H1 (cell line): ENCODE data around the gene KCNJ9. TPM values are rescaled to one million over a fixed set of nuclear protein-coding genes. Genes with fewer than 3 reads are reported as not detected.
A peak's percentile ranks its signal among the peaks of the same experiment; 100 is the strongest.

Experiments used
- CTCF ChIA-PET: fragments of 300-600 bp; sonication (Branson Sonifier 250); formaldehyde crosslinking; loops from one replicate; lab custom pipeline; 2021; ENCODE audit not compliant: partially characterized antibody; lab: Charles Lee
- POLR2A ChIA-PET: fragments of 300-600 bp; sonication (Branson Sonifier 250); formaldehyde crosslinking; loops from one replicate; lab custom pipeline; 2021; ENCODE audit warnings: inconsistent platforms; ENCODE audit not compliant: partially characterized antibody; lab: Charles Lee
- DNase-seq, 2 experiments: peaks; one replicate each; pipeline versions ENCODE4 v3.0.0 to v3.0.0-alpha.2; 2010 to 2022; ENCODE audit warnings: low spot score in 2 of 2, low read depth in 1 of 2, mixed read lengths in 1 of 2
- FAIRE-seq: peaks from 2 replicates; lab custom pipeline; 2011; peaks lifted over from hg19 to GRCh38; lab: Jason Lieb, UNC
- H2AFZ ChIP-seq: 2 replicates; pipeline ENCODE4 v1.8.1; 2012; ENCODE audit warnings: low read length, inconsistent platforms
- H2AK5ac ChIP-seq: 2 replicates; pipeline ENCODE4 v1.6.1; 2013; ENCODE audit warnings: low read depth, low read length
- H2BK120ac ChIP-seq: replicated peaks from 2 replicates; pipeline ENCODE3; 2013; ENCODE audit warnings: low read depth, low read length, inconsistent platforms
- H2BK12ac ChIP-seq: 2 replicates; pipeline ENCODE4 v1.6.1; 2013; ENCODE audit warnings: low read depth, low read length
- H2BK15ac ChIP-seq: 2 replicates; pipeline ENCODE4 v1.6.1; 2013; ENCODE audit warnings: low read length
- H2BK20ac ChIP-seq: 2 replicates; pipeline ENCODE4 v1.6.1; 2013; ENCODE audit warnings: low read length
- H2BK5ac ChIP-seq: 2 replicates; pipeline ENCODE4 v1.6.1; 2013; ENCODE audit warnings: low read depth, low read length
- H3K14ac ChIP-seq: 2 replicates; pipeline ENCODE4 v1.6.1; 2013; ENCODE audit warnings: inconsistent platforms; ENCODE audit not compliant: insufficient read length
- H3K18ac ChIP-seq: 2 replicates; pipeline ENCODE4 v1.6.1; 2013; ENCODE audit warnings: low read length; ENCODE audit errors: extremely low read depth
- H3K23ac ChIP-seq: 2 replicates; pipeline ENCODE4 v1.6.1; 2013; ENCODE audit warnings: inconsistent platforms; ENCODE audit not compliant: insufficient read length
- H3K23me2 ChIP-seq: 2 replicates; pipeline ENCODE4 v1.6.1; 2013; ENCODE audit warnings: low read depth, low read length
- H3K27ac ChIP-seq: 2 replicates; pipeline ENCODE4 v1.6.1; 2011; ENCODE audit warnings: low read depth, low read length, inconsistent platforms
- H3K27me3 ChIP-seq, 4 experiments: replicated peaks in 1 of 4; 1 replicate in 1 of 4; 2 replicates in 3 of 4; pipeline versions ENCODE4 v1.6.1 to v1.8.1; 2011 to 2013; ENCODE audit warnings: low read length in 3 of 4, mild to moderate bottlenecking in 3 of 4, inconsistent platforms in 2 of 4, mixed read lengths in 2 of 4, moderate library complexity in 1 of 4; ENCODE audit not compliant: control insufficient read depth in 3 of 4, insufficient read depth in 3 of 4; ENCODE audit errors: extremely low read depth in 1 of 4
- H3K36me3 ChIP-seq, 4 experiments: 2 replicates each; pipeline versions ENCODE4 v1.6.1 to v1.8.1; 2011 to 2013; ENCODE audit warnings: mild to moderate bottlenecking in 4 of 4, low read length in 3 of 4, moderate library complexity in 2 of 4, control low read depth in 1 of 4, inconsistent platforms in 1 of 4; ENCODE audit not compliant: insufficient read depth in 4 of 4, control insufficient read depth in 2 of 4
- H3K4ac ChIP-seq: replicated peaks from 2 replicates; pipeline ENCODE3; 2013; ENCODE audit warnings: low read length, low read depth, mixed read lengths, inconsistent platforms; ENCODE audit not compliant: insufficient read length
- H3K4me1 ChIP-seq, 4 experiments: replicated peaks in 1 of 4; 1 replicate in 1 of 4; 2 replicates in 3 of 4; pipeline versions ENCODE4 v1.6.1 to v1.8.1; 2011 to 2013; ENCODE audit warnings: low read length in 3 of 4, inconsistent platforms in 2 of 4, mixed read lengths in 1 of 4; ENCODE audit not compliant: insufficient read depth in 4 of 4, control insufficient read depth in 3 of 4
- H3K4me2 ChIP-seq, 2 experiments: 2 replicates each; pipeline versions ENCODE4 v1.6.1 to v1.8.1; 2011 to 2013; ENCODE audit warnings: low read depth in 2 of 2, low read length in 2 of 2, control low read depth in 1 of 2, inconsistent platforms in 1 of 2, mild to moderate bottlenecking in 1 of 2; ENCODE audit not compliant: insufficient read depth in 1 of 2
- H3K4me3 ChIP-seq, 4 experiments: fragments of 200-600, 300-600 bp in 1 of 4; sonication (generic), shearing (Covaris generic), sonication (Bioruptor Twin) in 1 of 4; 2 replicates each; pipeline versions ENCODE4 v1.5.1 to v1.8.1; 2011 to 2016; ENCODE audit warnings: low read length in 4 of 4, low read depth in 3 of 4, control low read depth in 2 of 4, inconsistent platforms in 2 of 4, mild to moderate bottlenecking in 2 of 4, mixed read lengths in 1 of 4, moderate library complexity in 1 of 4; ENCODE audit not compliant: insufficient read depth in 2 of 4; ENCODE audit errors: extremely low read depth in 1 of 4
- H3K56ac ChIP-seq: replicated peaks from 2 replicates; pipeline ENCODE3; 2013; ENCODE audit warnings: low read depth, mild to moderate bottlenecking, mixed read lengths, low read length, inconsistent platforms; ENCODE audit not compliant: insufficient read length
- H3K79me1 ChIP-seq: 2 replicates; pipeline ENCODE4 v1.6.1; 2013; ENCODE audit warnings: low read depth, low read length, control low read depth
- H3K79me2 ChIP-seq, 2 experiments: 2 replicates each; pipeline versions ENCODE4 v1.6.1 to v1.8.1; 2012 to 2013; ENCODE audit warnings: low read length in 2 of 2, mild to moderate bottlenecking in 2 of 2, inconsistent platforms in 1 of 2; ENCODE audit not compliant: insufficient read depth in 2 of 2, control insufficient read depth in 1 of 2
- H3K9ac ChIP-seq, 4 experiments: replicated peaks in 1 of 4; 1 replicate in 1 of 4; 2 replicates in 3 of 4; pipeline versions ENCODE4 v1.6.1 to v1.8.1; 2011 to 2013; ENCODE audit warnings: low read depth in 3 of 4, low read length in 3 of 4, control low read depth in 2 of 4, mild to moderate bottlenecking in 2 of 4, moderate library complexity in 2 of 4, inconsistent platforms in 1 of 4; ENCODE audit errors: extremely low read depth in 1 of 4
- H3K9me3 ChIP-seq, 2 experiments: 2 replicates each; pipeline versions ENCODE4 v1.6.1 to v1.8.1; 2012 to 2013; ENCODE audit warnings: mild to moderate bottlenecking in 2 of 2, moderate library complexity in 2 of 2, control low read depth in 1 of 2, inconsistent platforms in 1 of 2, low read depth in 1 of 2, low read length in 1 of 2, mixed read lengths in 1 of 2; ENCODE audit not compliant: insufficient read depth in 2 of 2
- H4K20me1 ChIP-seq, 2 experiments: replicated peaks in 1 of 2; 2 replicates each; pipeline versions ENCODE3 to v1.8.1; 2011 to 2013; ENCODE audit warnings: inconsistent platforms in 2 of 2, low read length in 2 of 2, mild to moderate bottlenecking in 1 of 2; ENCODE audit not compliant: insufficient read depth in 2 of 2, control insufficient read depth in 1 of 2
- H4K5ac ChIP-seq: 2 replicates; pipeline ENCODE4 v1.6.1; 2013; ENCODE audit warnings: low read length, low read depth, mixed read lengths, inconsistent platforms; ENCODE audit not compliant: insufficient read length
- H4K8ac ChIP-seq: 2 replicates; pipeline ENCODE4 v1.8.0; 2013; ENCODE audit warnings: mild to moderate bottlenecking, moderate library complexity, low read length, inconsistent platforms; ENCODE audit not compliant: insufficient read depth; ENCODE audit errors: extremely low read depth
- H4K91ac ChIP-seq: replicated peaks from 2 replicates; pipeline ENCODE3; 2013; ENCODE audit warnings: low read length, mixed read lengths, inconsistent platforms; ENCODE audit not compliant: insufficient read length
- ASH2L ChIP-seq: fragments of 200-600, 300-600 bp; sonication (generic); IDR thresholded peaks from one replicate; pipeline ENCODE4 v1.7.1; 2017; ENCODE audit warnings: low read length
- ATF3 ChIP-seq: IDR thresholded peaks from 2 replicates; pipeline ENCODE4 v1.6.1; 2011; ENCODE audit warnings: low read depth, mild to moderate bottlenecking, low read length; ENCODE audit not compliant: insufficient read depth
- EGR1 ChIP-seq: IDR thresholded peaks from 2 replicates; pipeline ENCODE4 v1.6.1; 2011; ENCODE audit warnings: low read depth, low read length, borderline replicate concordance
- JUND ChIP-seq: IDR thresholded peaks from 2 replicates; pipeline ENCODE4 v1.6.1; 2011; ENCODE audit warnings: mild to moderate bottlenecking, improper control_type of control experiment, low read length
- KDM1A ChIP-seq: fragments of 200-600, 300-600 bp; sonication (generic); IDR thresholded peaks from 2 replicates; pipeline ENCODE4 v1.7.1; 2016; ENCODE audit warnings: mild to moderate bottlenecking, low read length, borderline replicate concordance
- KDM5A ChIP-seq: fragments of 200-600 bp; IDR thresholded peaks from 2 replicates; pipeline ENCODE4 v1.7.1; 2012; ENCODE audit warnings: mild to moderate bottlenecking, low read length, inconsistent platforms, mixed read lengths
- MAFK ChIP-seq: IDR thresholded peaks from 2 replicates; pipeline ENCODE4 v1.6.1; 2012; ENCODE audit warnings: low read depth, mild to moderate bottlenecking, improper control_type of control experiment, low read length
- MAX ChIP-seq: IDR thresholded peaks from 2 replicates; pipeline ENCODE4 v1.6.1; 2012; ENCODE audit warnings: inconsistent platforms
- POU5F1 ChIP-seq: IDR thresholded peaks from 2 replicates; pipeline ENCODE4 v1.6.1; 2011; ENCODE audit warnings: low read depth, mild to moderate bottlenecking, low read length, moderate library complexity
- SAP30 ChIP-seq: fragments of 300-600 bp; sonication (generic); IDR thresholded peaks from 2 replicates; pipeline ENCODE4 v1.7.1; 2012; ENCODE audit warnings: low read length, moderate library complexity, mild to moderate bottlenecking, inconsistent platforms; ENCODE audit not compliant: insufficient read depth, insufficient replicate concordance
- WGBS, 2 experiments: shearing (Covaris generic) in 1 of 2; methylation state at CpG; one replicate each; pipeline versions ENCODE4 v1.1.6 to v1.1.7; 2013 to 2015; ENCODE audit warnings: low lambda C conversion rate in 2 of 2, mixed read lengths in 2 of 2, inconsistent platforms in 1 of 2, low coverage in 1 of 2, missing lambda C conversion rate in 1 of 2; ENCODE audit not compliant: insufficient replicate concordance in 2 of 2, insufficient coverage in 1 of 2, insufficient read length in 1 of 2; ENCODE audit errors: extremely low coverage in 1 of 2, missing lambda C conversion rate in 1 of 2; 5-methylcytosine and 5-hydroxymethylcytosine counted together
- polyA plus RNA-seq, 7 experiments: library from polyadenylated mRNA; depleted of rRNA in 3 of 7; stranded (reverse) in 5 of 7; unstranded in 2 of 7; fragments of >200 nt in 5 of 7; fragments of 200-250 nt in 2 of 7; gene quantifications; 1 replicate in 5 of 7; 2 replicates in 1 of 7; 4 replicates in 1 of 7; pipeline versions ENCODE4 v1.2.1 to v1.2.3, GENCODE V29; 2011 to 2013; ENCODE audit warnings: missing spikeins in 2 of 7, mixed read lengths in 2 of 7
- total RNA-seq: library from RNA; stranded (reverse); fragmentation: NEBNext Ultra II Directional; extraction: Animal tissue kit (Norgen Biotek cat#: 25700); gene quantifications from 2 replicates; pipeline ENCODE4 v1.2.1, GENCODE V29; 2021

Gene KCNJ9
- total and polyA plus RNA-seq, 2 of the 8 experiments (the other 6 are each of a cell fraction or from before 2014, with no cell fraction given), result 0.02 to 0.13 TPM

DNA sequence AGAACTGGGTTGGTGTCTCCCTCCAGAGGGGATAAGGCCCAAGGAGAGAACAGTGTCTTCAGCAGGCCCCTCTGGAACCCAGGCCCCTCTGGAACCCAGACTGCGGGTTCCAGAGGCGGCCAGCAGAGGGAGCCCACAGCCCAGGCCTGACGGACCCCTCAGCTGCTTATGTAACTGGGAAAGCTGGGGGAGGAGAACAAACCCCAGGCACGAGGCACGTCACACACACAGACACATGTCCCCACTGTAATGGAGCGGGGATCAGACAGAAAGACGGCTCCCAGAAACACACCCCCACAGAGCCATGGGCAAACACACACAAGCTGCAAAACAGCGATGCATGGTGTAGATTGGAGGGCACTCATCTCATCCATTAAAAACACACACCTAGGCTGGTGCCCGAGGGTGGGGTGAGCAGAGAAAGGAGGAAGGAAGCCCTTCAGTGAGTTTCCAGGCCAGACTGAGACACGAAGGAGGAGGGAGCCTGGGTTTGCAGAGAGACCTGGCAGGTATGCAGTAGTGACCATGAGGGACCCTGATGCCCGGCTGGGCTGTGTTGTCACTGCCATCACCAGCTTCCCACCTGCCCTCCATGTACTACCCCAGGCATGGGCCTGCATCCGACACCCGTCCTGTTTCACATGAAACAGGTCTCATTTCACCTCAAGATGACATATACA, 19.8 kb downstream of the KCNJ9 start:
- peak overlapping the region; percentile 83 for H2AFZ ChIP-seq
- no peak overlapping the region for H4K8ac ChIP-seq
- TF ChIP-seq EGR1 (0 out of 2 replicates have a peak, but pooled peaks have one; percentile 25), ASH2L (peak; percentile 50), MAFK (no peak), SAP30 (no peak), POU5F1 (no peak), KDM1A (no peak; the same call in 1 of the 2 replicates), ATF3 (0 out of 2 replicates have a peak, but pooled peaks have one; percentile 54), KDM5A (no peak), JUND (no peak), MAX (peak; percentile 87)

More for the DNA sequence above, 19.8 kb downstream of the KCNJ9 start:
- H2AK5ac ChIP-seq, result no peak overlapping the region
- H4K5ac ChIP-seq, result no peak overlapping the region
- peak overlapping the region; percentile 98 for H2BK15ac ChIP-seq
- H2BK12ac ChIP-seq, result peak overlapping the region; percentile 80; the same call in 1 of the 2 replicates
- H3K79me2 ChIP-seq, result peaks cover 0 to 20% of the 10 kb centered on the region in 2 experiments; a peak in 2 of 4 replicates
- H4K91ac ChIP-seq, result peak overlapping the region; percentile 78
- peaks cover 6% of the 10 kb centered on the region for H3K79me1 ChIP-seq
- peak; percentile 73 to 89 for DNase-seq
- no peak overlapping the region for H3K56ac ChIP-seq
- H4K20me1 ChIP-seq, result no peaks in the 10 kb centered on the region
- peaks cover 15% of the 10 kb centered on the region for H3K23me2 ChIP-seq
- peak; percentile 73 for FAIRE-seq
- H3K9ac ChIP-seq, result no peak overlapping the region; a peak in 1 of 7 replicates
- WGBS, 2 experiments, result 38% methylated on average over 13 of the region's 13 CpGs; no CpG with 5 or more reads in 1 of the 2 experiments
- H3K4me1 ChIP-seq, result peaks cover 4 to 35% (median 24%) of the 10 kb centered on the region in 4 experiments
- CTCF ChIA-PET, result interaction anchor here (0.7 to 7.4 kb wide), 43 partner anchors 9 to 227 kb away, joined by 3 to 256 read pairs (median 5); partner anchors contain the start of genes ATP1A2, CASQ1 and KCNJ9
- H3K4me2 ChIP-seq, result no peak overlapping the region; a peak in 2 of 4 replicates
- POLR2A ChIA-PET, result interaction anchor here (1.0 to 2.0 kb wide), 6 partner anchors 8 to 119 kb away, joined by 3 to 5 read pairs (median 4); no protein-coding TSS in a partner anchor
- peak overlapping the region; percentile 89 for H3K18ac ChIP-seq
- H3K27ac ChIP-seq, result no peak overlapping the region
- H3K4me3 ChIP-seq, result no peak overlapping the region; a peak in 1 of 8 replicates
- peak overlapping the region; percentile 58 for H3K4ac ChIP-seq
- no peaks in the 10 kb centered on the region for H3K36me3 ChIP-seq
- H3K14ac ChIP-seq, result no peak overlapping the region
- no peaks in the 10 kb centered on the region for H3K27me3 ChIP-seq
- H2BK20ac ChIP-seq, result peak overlapping the region; percentile 34; the same call in 1 of the 2 replicates
- peak overlapping the region; percentile 88 for H2BK120ac ChIP-seq
- no peaks in the 10 kb centered on the region; a peak in 1 of 4 replicates for H3K9me3 ChIP-seq
- no peak overlapping the region for H3K23ac ChIP-seq
- H2BK5ac ChIP-seq, result peak overlapping the region; percentile 22; the same call in 1 of the 2 replicates
